SIG-M5 (cell line): ENCODE results near the gene SMYD1.

Source experiments
- DNase-seq: peaks from one replicate; lab custom pipeline; 2025; lab: John Stamatoyannopoulos, UW

Gene SMYD1

GRCh38 chr2:88144271-88144670 is 76.6 kb downstream of the SMYD1 start:
- no peak for DNase-seq

GRCh38 chr2:88144914-88145497 is 77.4 kb downstream of the SMYD1 start:
- DNase-seq: no peak

- DNase-seq: no peak
Observed at GRCh38 chr2:88146590-88146989, 79.0 kb downstream of the SMYD1 start.

- no peak for DNase-seq
Observed at GRCh38 chr2:88147145-88147544, 79.5 kb downstream of the SMYD1 start.

- no peak for DNase-seq
Observed at GRCh38 chr2:88148929-88149438, 81.4 kb downstream of the SMYD1 start.

- no peak for DNase-seq
Observed at GRCh38 chr2:88159481-88159880, 91.9 kb downstream of the SMYD1 start.

GRCh38 chr2:88159955-88160415 is 92.4 kb downstream of the SMYD1 start:
- no peak for DNase-seq

- no peak for DNase-seq
Observed at GRCh38 chr2:88160517-88160916, 92.9 kb downstream of the SMYD1 start.

- DNase-seq: no peak
Observed at GRCh38 chr2:88161446-88162244, 94.0 kb downstream of the SMYD1 start.
